OCI-LY7 (cell line): Measurements from ENCODE around the gene SAP30BP. TPM values are rescaled to one million over a fixed set of nuclear protein-coding genes. Genes with fewer than 3 reads are reported as not detected.

Experiments used
- BruUV-seq: library from RNA; stranded (reverse); fragments of 400-500 nt; replicated peaks from 2 replicates; lab custom pipeline; 2021; lab: Mats Ljungman, UMichigan
- CTCF ChIA-PET: fragments of 300-600 bp; sonication (Branson Sonifier 250); formaldehyde crosslinking; loops from one replicate; lab custom pipeline; 2022; ENCODE audit warnings: antibody characterized with exemption; ENCODE audit not compliant: unreplicated experiment; lab: Charles Lee
- POLR2A ChIA-PET: fragments of 300-600 bp; sonication (Branson Sonifier 250); formaldehyde crosslinking; loops from one replicate; lab custom pipeline; 2022; ENCODE audit warnings: antibody characterized with exemption; lab: Charles Lee
- DNase-seq: peaks from one replicate; pipeline ENCODE4 v3.0.0-alpha.2; 2015; ENCODE audit warnings: low spot score
- H2AFZ ChIP-seq: fragments of 200-600 bp; sonication (generic), shearing (Covaris generic); 2 replicates; pipeline ENCODE4 v1.6.1; 2014; ENCODE audit warnings: mild to moderate bottlenecking, antibody characterized with exemption, low read length, moderate library complexity
- H3K27ac ChIP-seq: fragments of 200-600 bp; sonication (generic); 2 replicates; pipeline ENCODE4 v1.5.1; 2014; ENCODE audit warnings: mixed run types, low read depth, mild to moderate bottlenecking, moderate library complexity, low read length, inconsistent platforms; ENCODE audit not compliant: poor library complexity, severe bottlenecking
- H3K36me3 ChIP-seq: fragments of 200-600 bp; sonication (generic); 2 replicates; pipeline ENCODE4 v1.6.1; 2014; ENCODE audit warnings: mild to moderate bottlenecking, antibody characterized with exemption, low read length, moderate library complexity, mixed read lengths; ENCODE audit not compliant: insufficient read depth
- H3K4me1 ChIP-seq: fragments of 200-600 bp; sonication (generic); 2 replicates; pipeline ENCODE4 v1.5.1; 2014; ENCODE audit warnings: mild to moderate bottlenecking, low read length; ENCODE audit not compliant: insufficient read depth, poor library complexity, severe bottlenecking
- H3K4me2 ChIP-seq: fragments of 200-600 bp; sonication (generic); 2 replicates; pipeline ENCODE4 v1.6.1; 2014; ENCODE audit warnings: mild to moderate bottlenecking, low read length
- H3K4me3 ChIP-seq: fragments of 200-600 bp; sonication (generic); 2 replicates; pipeline ENCODE4 v1.5.1; 2014; ENCODE audit warnings: mild to moderate bottlenecking, low read depth, low read length; ENCODE audit not compliant: poor library complexity, severe bottlenecking
- H3K79me2 ChIP-seq: fragments of 200-600 bp; sonication (generic); 2 replicates; pipeline ENCODE4 v1.6.1; 2016; ENCODE audit warnings: low read depth, mild to moderate bottlenecking, low read length, moderate library complexity, mixed read lengths; ENCODE audit not compliant: insufficient read depth
- H3K9me2 ChIP-seq: fragments of 200-600 bp; sonication (generic); 2 replicates; pipeline ENCODE4 v1.6.1; 2016; ENCODE audit warnings: mild to moderate bottlenecking, low read length, mixed read lengths; ENCODE audit not compliant: insufficient read depth
- H3K9me3 ChIP-seq: fragments of 200-600 bp; sonication (generic); 2 replicates; pipeline ENCODE4 v1.6.1; 2014; ENCODE audit warnings: mild to moderate bottlenecking, mixed run types, low read length, mixed read lengths
- H4K20me1 ChIP-seq: fragments of 200-600 bp; sonication (generic); 2 replicates; pipeline ENCODE4 v1.6.1; 2014; ENCODE audit warnings: mild to moderate bottlenecking, antibody characterized with exemption, low read length, moderate library complexity, mixed read lengths; ENCODE audit not compliant: insufficient read depth
- EZH2phosphoT487 ChIP-seq: fragments of 200-600 bp; sonication (generic); IDR thresholded peaks from 2 replicates; pipeline ENCODE4 v1.6.1; 2018; ENCODE audit warnings: low read depth, borderline replicate concordance, mild to moderate bottlenecking, mixed run types, antibody characterized with exemption, low read length, moderate library complexity, mixed read lengths
- intact Hi-C: fragments of 100-400 bp; cut with micrococcal nuclease; formaldehyde crosslinking; loops from one replicate; pipeline ENCODE4 v1.10.0; 2022; ENCODE audit not compliant: unreplicated experiment
- total RNA-seq, 2 experiments: library from RNA; depleted of rRNA in 1 of 2; stranded (reverse); fragments of >200 nt in 1 of 2; shearing (Covaris generic) in 1 of 2; gene quantifications; 2 replicates each; pipeline ENCODE4 v1.2.3, GENCODE V29; 2014 to 2022
- TF ChIP-seq, protein P1 (sequence below): fragments of 200-600 bp; sonication (generic); conservative IDR thresholded peaks from 2 replicates; pipeline ENCODE4 v1.5.1; 2014; ENCODE audit warnings: mild to moderate bottlenecking, antibody characterized with exemption, low read length, moderate library complexity, mixed read lengths

SAP30BP gene
- total RNA-seq, 2 experiments from 2014 or later = 127 to 187 TPM

- no TSS peak for BruUV-seq
- Histone ChIP-seq H2AFZ (no peak overlapping the region), H3K4me2 (no peak overlapping the region), H3K36me3 (peaks cover 66% of the 10 kb centered on the region), H3K9me2 (no peaks in the 10 kb centered on the region), H3K4me3 (no peak overlapping the region), H3K79me2 (no peaks in the 10 kb centered on the region), H3K9me3 (no peaks in the 10 kb centered on the region), H3K4me1 (peaks cover 4% of the 10 kb centered on the region), H3K27ac (no peak overlapping the region), H4K20me1 (no peaks in the 10 kb centered on the region)
- CTCF ChIA-PET = interaction anchor here (0.7 to 0.9 kb wide), 2 partner anchors 8 to 21 kb away, joined by 3 to 5 read pairs; no protein-coding TSS in a partner anchor
- no peak for DNase-seq
- intact Hi-C loops = no loop called here
- TF ChIP-seq EZH2phosphoT487 = no peak
- TF ChIP-seq, protein P1, sequence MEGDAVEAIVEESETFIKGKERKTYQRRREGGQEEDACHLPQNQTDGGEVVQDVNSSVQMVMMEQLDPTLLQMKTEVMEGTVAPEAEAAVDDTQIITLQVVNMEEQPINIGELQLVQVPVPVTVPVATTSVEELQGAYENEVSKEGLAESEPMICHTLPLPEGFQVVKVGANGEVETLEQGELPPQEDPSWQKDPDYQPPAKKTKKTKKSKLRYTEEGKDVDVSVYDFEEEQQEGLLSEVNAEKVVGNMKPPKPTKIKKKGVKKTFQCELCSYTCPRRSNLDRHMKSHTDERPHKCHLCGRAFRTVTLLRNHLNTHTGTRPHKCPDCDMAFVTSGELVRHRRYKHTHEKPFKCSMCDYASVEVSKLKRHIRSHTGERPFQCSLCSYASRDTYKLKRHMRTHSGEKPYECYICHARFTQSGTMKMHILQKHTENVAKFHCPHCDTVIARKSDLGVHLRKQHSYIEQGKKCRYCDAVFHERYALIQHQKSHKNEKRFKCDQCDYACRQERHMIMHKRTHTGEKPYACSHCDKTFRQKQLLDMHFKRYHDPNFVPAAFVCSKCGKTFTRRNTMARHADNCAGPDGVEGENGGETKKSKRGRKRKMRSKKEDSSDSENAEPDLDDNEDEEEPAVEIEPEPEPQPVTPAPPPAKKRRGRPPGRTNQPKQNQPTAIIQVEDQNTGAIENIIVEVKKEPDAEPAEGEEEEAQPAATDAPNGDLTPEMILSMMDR = no peak
- POLR2A ChIA-PET = interaction anchor here (0.6 to 1.2 kb wide), 2 partner anchors 102 to 108 kb away, joined by 3 read pairs; no protein-coding TSS in a partner anchor
These were observed 21.1 kb upstream of the SAP30BP start for GRCh38 chr17:75645889-75646637.

DNA sequence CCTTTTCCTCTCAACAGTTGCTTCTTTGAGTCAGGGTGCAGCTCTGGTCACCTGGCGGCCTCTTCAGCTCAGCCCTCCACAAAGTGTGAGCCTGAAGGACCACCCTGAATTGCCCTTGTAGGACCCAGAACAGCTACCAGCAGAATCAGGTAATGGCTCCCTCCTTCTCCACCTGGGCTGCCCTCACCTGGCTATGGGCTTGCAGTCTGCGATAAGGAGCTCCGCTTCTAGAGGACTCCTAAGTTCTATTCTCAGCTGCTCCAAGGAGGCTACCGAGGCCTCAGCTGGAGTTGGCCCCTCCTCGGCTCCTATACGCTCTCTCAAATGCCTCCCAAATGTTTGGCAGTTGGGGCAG, 20.5 kb upstream of the SAP30BP start:
- intact Hi-C loops = no loop called here
- H3K4me2 ChIP-seq = no peak overlapping the region
- H3K36me3 ChIP-seq = peaks cover 65% of the 10 kb centered on the region
- no peak overlapping the region for H3K27ac ChIP-seq
- H3K79me2 ChIP-seq = no peaks in the 10 kb centered on the region
- ChIA-PET POLR2A (no interaction called here), CTCF (no interaction called here)
- no peaks in the 10 kb centered on the region for H3K9me3 ChIP-seq
- H3K4me3 ChIP-seq = no peak overlapping the region
- H4K20me1 ChIP-seq = no peaks in the 10 kb centered on the region
- BruUV-seq = no TSS peak
- no peak overlapping the region for H2AFZ ChIP-seq
- peaks cover 4% of the 10 kb centered on the region for H3K4me1 ChIP-seq
- TF ChIP-seq EZH2phosphoT487 = no peak
- TF ChIP-seq, protein P1 = no peak
- no peak for DNase-seq
- H3K9me2 ChIP-seq = no peaks in the 10 kb centered on the region

GRCh38 chr17:75647061-75647460, 20.1 kb upstream of the SAP30BP start:
- Histone ChIP-seq H3K4me2 (no peak overlapping the region), H3K79me2 (no peaks in the 10 kb centered on the region), H2AFZ (no peak overlapping the region), H3K4me3 (no peak overlapping the region), H3K27ac (no peak overlapping the region), H3K4me1 (peaks cover 4% of the 10 kb centered on the region), H3K9me3 (no peaks in the 10 kb centered on the region), H4K20me1 (no peaks in the 10 kb centered on the region), H3K36me3 (peaks cover 65% of the 10 kb centered on the region), H3K9me2 (no peaks in the 10 kb centered on the region)
- BruUV-seq = no TSS peak
- CTCF ChIA-PET = no interaction called here
- POLR2A ChIA-PET = interaction anchor here (1.0 kb wide), 1 partner anchor 13 kb away, joined by 3 read pairs; no protein-coding TSS in a partner anchor
- TF ChIP-seq EZH2phosphoT487 = no peak
- TF ChIP-seq, protein P1 = no peak
- intact Hi-C loops = no loop called here
- no peak for DNase-seq
